SJSA1 (cell line): ENCODE results near the gene CDH23. TPM values are rescaled to one million over a fixed set of nuclear protein-coding genes. Genes with fewer than 3 reads are reported as not detected.

Experiments used
- DNase-seq, 2 experiments: peaks; one replicate each; pipeline ENCODE4 v3.0.0-alpha.2; 2015 to 2020; ENCODE audit warnings: low spot score in 2 of 2, low read depth in 1 of 2
- H3K27ac ChIP-seq: fragments of 250-450 bp; sonication (Bioruptor Pico); 2 replicates; pipeline ENCODE4 v1.5.1; 2020; ENCODE audit warnings: mild to moderate bottlenecking, moderate library complexity
- H3K27me3 ChIP-seq: fragments of 250-450 bp; sonication (Bioruptor Pico); replicated peaks from 2 replicates; pipeline ENCODE4 v1.5.1; 2020; ENCODE audit warnings: mild to moderate bottlenecking, moderate library complexity
- H3K36me3 ChIP-seq: fragments of 250-450 bp; sonication (Bioruptor Pico); 2 replicates; pipeline ENCODE4 v1.5.1; 2020; ENCODE audit warnings: mild to moderate bottlenecking
- H3K4me1 ChIP-seq: fragments of 250-450 bp; sonication (Bioruptor Pico); replicated peaks from 2 replicates; pipeline ENCODE4 v1.6.1; 2021; ENCODE audit warnings: mild to moderate bottlenecking
- H3K4me3 ChIP-seq: fragments of 250-450 bp; sonication (Bioruptor Pico); 2 replicates; pipeline ENCODE4 v1.5.1; 2020; ENCODE audit warnings: mild to moderate bottlenecking
- H3K9me3 ChIP-seq: fragments of 250-450 bp; sonication (Bioruptor Pico); replicated peaks from 2 replicates; pipeline ENCODE4 v1.5.1; 2020; ENCODE audit warnings: mild to moderate bottlenecking
- total RNA-seq: library from RNA; depleted of rRNA; stranded (reverse); fragments of >200 nt; shearing (Covaris generic); gene quantifications from 2 replicates; pipeline ENCODE4 v1.2.3, GENCODE V29; 2014

CDH23 gene
- total RNA-seq, 1 experiment from 2014 or later, result 0.37 TPM

- no peak for DNase-seq
- Histone ChIP-seq H3K36me3 (no peaks in the 10 kb centered on the region), H3K4me1 (no peaks in the 10 kb centered on the region), H3K27me3 (no peaks in the 10 kb centered on the region), H3K27ac (no peak overlapping the region), H3K4me3 (no peak overlapping the region), H3K9me3 (no peaks in the 10 kb centered on the region)
Measured at GRCh38 chr10:71528371-71529206, 131.9 kb downstream of the CDH23 start.

- Histone ChIP-seq H3K4me3 (no peak overlapping the region), H3K9me3 (no peaks in the 10 kb centered on the region), H3K4me1 (no peaks in the 10 kb centered on the region), H3K36me3 (no peaks in the 10 kb centered on the region), H3K27me3 (no peaks in the 10 kb centered on the region), H3K27ac (no peak overlapping the region)
- DNase-seq, result no peak
Measured at GRCh38 chr10:71529207-71529827, 132.6 kb downstream of the CDH23 start.

GRCh38 chr10:71530781-71531180 is 134.1 kb downstream of the CDH23 start:
- H3K9me3 ChIP-seq, result no peaks in the 10 kb centered on the region
- H3K27ac ChIP-seq, result no peak overlapping the region
- no peak for DNase-seq
- no peaks in the 10 kb centered on the region for H3K27me3 ChIP-seq
- H3K4me3 ChIP-seq, result no peak overlapping the region
- no peaks in the 10 kb centered on the region for H3K36me3 ChIP-seq
- H3K4me1 ChIP-seq, result no peaks in the 10 kb centered on the region

GRCh38 chr10:71531485-71532446 is 135.0 kb downstream of the CDH23 start:
- no peaks in the 10 kb centered on the region for H3K27me3 ChIP-seq
- no peak overlapping the region for H3K4me3 ChIP-seq
- no peaks in the 10 kb centered on the region for H3K36me3 ChIP-seq
- no peak for DNase-seq
- H3K9me3 ChIP-seq, result no peaks in the 10 kb centered on the region
- H3K4me1 ChIP-seq, result no peaks in the 10 kb centered on the region
- H3K27ac ChIP-seq, result no peak overlapping the region

GRCh38 chr10:71532878-71533277 is 136.2 kb downstream of the CDH23 start:
- Histone ChIP-seq H3K9me3 (no peaks in the 10 kb centered on the region), H3K4me3 (no peak overlapping the region), H3K4me1 (no peaks in the 10 kb centered on the region), H3K27ac (no peak overlapping the region), H3K27me3 (no peaks in the 10 kb centered on the region), H3K36me3 (no peaks in the 10 kb centered on the region)
- DNase-seq, result no peak

GRCh38 chr10:71533936-71534335 is 137.2 kb downstream of the CDH23 start:
- no peaks in the 10 kb centered on the region for H3K4me1 ChIP-seq
- H3K27me3 ChIP-seq, result no peaks in the 10 kb centered on the region
- no peaks in the 10 kb centered on the region for H3K36me3 ChIP-seq
- no peak for DNase-seq
- no peaks in the 10 kb centered on the region for H3K9me3 ChIP-seq
- no peak overlapping the region for H3K4me3 ChIP-seq
- no peak overlapping the region for H3K27ac ChIP-seq

- Histone ChIP-seq H3K4me1 (no peaks in the 10 kb centered on the region), H3K27me3 (no peaks in the 10 kb centered on the region), H3K4me3 (no peak overlapping the region), H3K9me3 (no peaks in the 10 kb centered on the region), H3K36me3 (no peaks in the 10 kb centered on the region), H3K27ac (no peak overlapping the region)
- no peak for DNase-seq
Measured at GRCh38 chr10:71534568-71535194, 138.0 kb downstream of the CDH23 start.

- Histone ChIP-seq H3K4me1 (no peaks in the 10 kb centered on the region), H3K27me3 (no peaks in the 10 kb centered on the region), H3K36me3 (no peaks in the 10 kb centered on the region), H3K9me3 (no peaks in the 10 kb centered on the region), H3K4me3 (no peak overlapping the region), H3K27ac (no peak overlapping the region)
- DNase-seq, result no peak
Measured at GRCh38 chr10:71536332-71536731, 139.6 kb downstream of the CDH23 start.

GRCh38 chr10:71537125-71537524 is 140.4 kb downstream of the CDH23 start:
- H3K4me1 ChIP-seq, result no peaks in the 10 kb centered on the region

GRCh38 chr10:71537681-71538080 is 141.0 kb downstream of the CDH23 start:
- Histone ChIP-seq H3K27me3 (0 out of 2 replicates have a peak, but pooled peaks cover 4% of the 10 kb centered on the region), H3K36me3 (no peaks in the 10 kb centered on the region), H3K27ac (no peak overlapping the region), H3K4me3 (no peak overlapping the region), H3K9me3 (no peaks in the 10 kb centered on the region), H3K4me1 (no peaks in the 10 kb centered on the region)
- no peak for DNase-seq

More at GRCh38 chr10:71537125-71537524, 140.4 kb downstream of the CDH23 start:
- Histone ChIP-seq H3K27ac (no peak overlapping the region), H3K9me3 (no peaks in the 10 kb centered on the region), H3K4me3 (no peak overlapping the region), H3K27me3 (0 out of 2 replicates have a peak, but pooled peaks cover 4% of the 10 kb centered on the region), H3K36me3 (no peaks in the 10 kb centered on the region)
- DNase-seq, result no peak

GRCh38 chr10:71538608-71539260 is 142.0 kb downstream of the CDH23 start:
- Histone ChIP-seq H3K27ac (no peak overlapping the region), H3K4me3 (no peak overlapping the region), H3K4me1 (no peaks in the 10 kb centered on the region), H3K36me3 (no peaks in the 10 kb centered on the region), H3K27me3 (0 out of 2 replicates have a peak, but pooled peaks cover 4% of the 10 kb centered on the region), H3K9me3 (no peaks in the 10 kb centered on the region)
- DNase-seq, result no peak

- H3K27me3 ChIP-seq, result 0 out of 2 replicates have a peak, but pooled peaks cover 4% of the 10 kb centered on the region
- no peaks in the 10 kb centered on the region for H3K4me1 ChIP-seq
- H3K36me3 ChIP-seq, result no peaks in the 10 kb centered on the region
- no peak overlapping the region for H3K4me3 ChIP-seq
- no peak overlapping the region for H3K27ac ChIP-seq
- DNase-seq, result no peak
- no peaks in the 10 kb centered on the region for H3K9me3 ChIP-seq
Measured at GRCh38 chr10:71539442-71540118, 142.9 kb downstream of the CDH23 start.
